Endometrial microvascular endothelial cells (primary cell): ENCODE measurements around the gene ADORA1. TPM values are rescaled to one million over a fixed set of nuclear protein-coding genes. Genes with fewer than 3 reads are reported as not detected.

Experiments
- in situ Hi-C: cut with HindIII; loops from 2 replicates; pipeline ENCODE4 v1.10.0; 2017; ENCODE audit warnings: low sequenced_read_pairs, low pct_unique_long_range_greater_than_20kb; ENCODE audit errors: inconsistent ontology term
- total RNA-seq: library from RNA; depleted of rRNA; stranded (reverse); fragments of >200 nt; gene quantifications from one replicate; pipeline ENCODE4 v1.2.3, GENCODE V29; 2015; ENCODE audit errors: inconsistent ontology term

ADORA1 gene
- total RNA-seq, 1 donor from 2014 or later, result not detected

DNA sequence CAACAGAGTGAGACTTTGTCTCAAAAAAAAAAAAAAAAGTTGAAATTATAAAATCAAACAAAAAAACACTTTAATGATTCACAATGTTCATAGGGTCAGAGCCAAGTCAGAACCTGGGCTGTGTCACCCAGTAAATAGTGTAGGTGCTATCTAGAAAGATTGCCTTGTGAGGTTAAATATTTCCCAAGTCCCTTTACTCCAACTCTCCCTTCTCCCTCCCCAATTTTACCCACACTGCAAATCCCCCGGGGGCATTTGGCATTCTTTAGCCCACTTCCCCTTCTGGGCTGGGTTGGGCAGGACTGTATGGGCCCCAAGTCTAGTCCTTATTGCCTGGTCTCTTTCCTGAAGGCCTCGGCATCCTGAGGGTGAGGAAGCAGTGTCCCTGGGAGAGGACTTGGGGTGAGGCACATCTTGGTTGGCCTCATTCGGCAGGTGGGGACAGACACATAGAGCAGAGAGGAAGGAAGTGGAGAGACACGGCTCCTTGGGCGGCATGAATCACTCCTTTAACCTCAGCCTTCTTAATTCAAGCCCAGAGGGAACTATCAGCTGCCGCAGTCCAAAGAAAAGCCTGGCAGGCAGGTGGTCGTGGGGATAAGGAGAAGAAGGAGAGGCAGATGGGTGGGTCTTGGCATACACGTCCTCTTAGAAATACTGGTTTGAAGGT lies 8.2 kb downstream of the ADORA1 start:
- in situ Hi-C loops, result loop anchor here (25.0 kb wide), 1 partner anchor 98 kb away; the partner anchor contains the start of gene PPFIA4

GRCh38 chr1:203136409-203137042 lies 9.0 kb downstream of the ADORA1 start:
- in situ Hi-C loops, result loop anchor here (25.0 kb wide), 1 partner anchor 99 kb away; the partner anchor contains the start of gene PPFIA4

- in situ Hi-C loops, result loop anchor here (25.0 kb wide), 1 partner anchor 100 kb away; the partner anchor contains the start of gene PPFIA4
Observed at GRCh38 chr1:203137324-203137723, 9.8 kb downstream of the ADORA1 start.

DNA sequence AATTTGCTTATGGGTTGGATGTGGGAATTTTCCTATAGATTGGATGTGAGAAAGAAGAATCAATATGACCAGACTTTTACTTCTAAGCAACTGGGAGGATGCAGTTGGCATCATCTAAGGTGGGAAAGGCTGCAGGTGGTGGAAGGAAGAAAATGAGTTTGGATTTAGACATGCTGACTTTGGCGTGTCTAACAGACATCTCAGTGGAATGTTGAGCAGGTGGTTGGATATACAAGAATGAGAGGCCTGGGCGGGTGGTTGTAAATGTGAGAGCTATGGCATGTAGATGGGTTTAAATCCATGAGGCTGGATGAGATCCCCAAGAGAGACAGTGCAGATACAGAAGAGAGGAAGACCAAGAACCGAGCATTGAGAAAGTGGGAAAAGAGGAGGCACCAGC lies 10.5 kb downstream of the ADORA1 start:
- in situ Hi-C loops, result loop anchor here (25.0 kb wide), 1 partner anchor 101 kb away; the partner anchor contains the start of gene PPFIA4

GRCh38 chr1:203139976-203140475 lies 12.5 kb downstream of the ADORA1 start:
- in situ Hi-C loops, result loop anchor here (25.0 kb wide), 1 partner anchor 103 kb away; the partner anchor contains the start of gene PPFIA4

DNA sequence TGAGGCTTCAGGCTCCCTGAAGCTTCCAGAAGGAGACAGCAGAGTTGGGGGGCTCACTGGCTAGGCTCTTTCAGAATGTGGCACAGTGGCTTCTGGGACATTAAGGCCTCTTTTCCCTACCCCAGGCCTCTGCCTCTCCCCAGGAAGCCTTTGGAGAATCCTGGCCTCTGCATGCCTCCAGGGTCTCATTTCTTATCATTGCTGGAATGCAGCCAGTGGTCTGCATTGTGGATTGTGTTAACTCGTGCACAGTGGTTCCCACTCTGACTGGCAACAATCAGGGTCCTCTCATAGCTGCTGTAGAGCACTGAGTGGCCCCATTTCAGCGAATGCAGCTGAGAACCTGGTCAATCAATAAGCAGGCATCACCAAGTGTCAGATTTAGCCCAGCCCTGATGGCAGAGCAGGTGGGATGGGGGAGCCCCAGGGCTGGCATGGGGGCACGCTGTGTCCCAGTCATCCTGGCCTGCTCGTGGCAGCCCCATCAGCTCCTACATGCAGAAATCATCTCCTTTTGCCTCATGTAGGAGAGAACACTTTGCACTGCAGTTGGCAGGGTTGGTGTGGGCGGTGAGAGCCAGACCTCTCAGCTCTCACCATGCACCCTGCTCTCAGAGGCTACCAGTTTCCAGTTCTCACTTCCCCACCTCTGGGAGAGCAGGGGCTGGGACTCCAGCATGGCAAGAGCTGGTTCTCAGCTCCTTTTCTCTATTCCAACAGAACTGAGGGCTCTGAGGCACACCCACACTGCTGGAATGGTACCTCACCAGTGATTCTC lies 13.4 kb downstream of the ADORA1 start:
- in situ Hi-C loops, result loop anchor here (25.0 kb wide), 1 partner anchor 104 kb away; the partner anchor contains the start of gene PPFIA4

DNA sequence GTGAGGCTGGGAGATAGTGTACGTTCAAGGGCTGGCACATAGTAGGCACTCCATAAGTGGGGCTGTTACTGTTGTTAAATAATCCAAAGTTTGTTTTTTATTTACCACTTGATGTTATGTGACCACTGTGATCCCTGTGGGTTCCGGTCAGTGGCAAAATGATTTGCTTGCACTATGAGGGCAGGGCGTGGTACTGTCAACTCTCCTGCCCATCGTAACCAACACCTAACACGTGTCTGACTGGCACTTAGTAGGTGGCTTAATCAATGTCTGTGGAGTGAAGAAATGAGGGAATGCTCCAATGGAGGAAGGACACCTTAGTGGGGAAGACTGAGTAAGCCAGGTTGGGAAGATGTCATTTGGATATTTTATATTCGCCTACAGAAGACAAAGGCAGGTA lies 14.6 kb downstream of the ADORA1 start:
- in situ Hi-C loops, result loop anchor here (25.0 kb wide), 1 partner anchor 105 kb away; the partner anchor contains the start of gene PPFIA4

- in situ Hi-C loops, result loop anchor here (25.0 kb wide), 1 partner anchor 106 kb away; the partner anchor contains the start of gene PPFIA4
Observed at GRCh38 chr1:203142684-203143408, 15.3 kb downstream of the ADORA1 start.

GRCh38 chr1:203143641-203144040 lies 16.1 kb downstream of the ADORA1 start:
- in situ Hi-C loops, result loop anchor here (25.0 kb wide), 1 partner anchor 106 kb away; the partner anchor contains the start of gene PPFIA4

DNA sequence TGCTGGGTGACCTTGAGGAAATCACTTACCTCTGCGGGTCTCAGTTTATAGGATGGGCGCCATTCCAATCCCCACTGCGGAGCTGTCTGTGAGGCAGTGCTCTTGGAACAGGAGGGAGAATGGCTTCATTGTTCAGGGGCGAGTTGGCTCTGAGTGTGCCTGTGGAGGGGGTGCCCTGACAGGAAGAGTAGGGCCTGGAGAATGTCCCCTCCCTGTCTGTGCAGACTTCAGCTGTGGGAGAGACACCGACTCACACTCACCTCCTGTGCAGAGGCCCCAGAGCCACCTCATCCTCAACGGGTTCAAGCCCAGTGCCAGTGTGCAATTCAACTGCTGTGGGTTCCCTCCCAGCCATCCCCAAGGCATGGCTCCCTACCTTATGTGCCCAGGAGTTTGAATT lies 17.1 kb downstream of the ADORA1 start:
- in situ Hi-C loops, result loop anchor here (25.0 kb wide), 1 partner anchor 107 kb away; the partner anchor contains the start of gene PPFIA4

DNA sequence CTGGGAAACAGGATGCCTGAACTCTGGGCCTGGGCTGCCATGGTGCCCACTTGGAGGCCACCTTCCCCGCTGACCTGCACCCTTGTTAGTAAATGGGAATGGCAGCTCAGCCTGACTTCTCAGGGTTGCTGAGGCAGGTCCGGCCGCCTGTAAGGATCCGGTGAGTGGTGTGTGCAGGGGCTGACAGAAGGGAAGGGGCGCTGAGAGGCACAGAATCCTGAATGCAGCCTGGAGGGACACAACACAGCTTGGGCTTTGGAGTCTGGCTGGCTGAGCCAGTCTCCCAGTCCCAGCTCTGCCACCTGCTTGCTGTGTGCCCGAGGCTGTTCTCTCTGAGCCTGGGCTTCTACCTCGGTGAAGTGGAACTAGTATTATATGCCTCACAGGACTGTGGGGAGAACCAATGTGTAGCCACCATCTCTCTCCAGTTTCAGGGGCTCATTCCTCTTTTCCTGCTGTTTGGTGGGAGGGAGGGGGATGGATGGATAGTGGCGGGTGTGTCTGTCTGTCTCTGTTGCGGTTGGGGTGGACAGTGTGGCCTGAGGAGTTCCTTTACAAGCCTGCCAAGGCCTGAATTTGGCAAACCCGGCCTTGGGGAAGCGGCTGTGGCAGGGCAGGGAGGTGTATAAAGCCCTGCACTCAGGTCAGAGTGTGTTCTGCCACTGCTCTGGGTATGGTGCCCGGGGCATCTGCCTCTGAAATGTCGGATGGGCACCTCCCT lies 18.0 kb downstream of the ADORA1 start:
- in situ Hi-C loops, result loop anchor here (25.0 kb wide), 1 partner anchor 108 kb away; the partner anchor contains the start of gene PPFIA4

- in situ Hi-C loops, result loop anchor here (25.0 kb wide), 1 partner anchor 109 kb away; the partner anchor contains the start of gene PPFIA4
Observed at GRCh38 chr1:203146042-203146369, 18.5 kb downstream of the ADORA1 start.

GRCh38 chr1:203146537-203146936 lies 19.0 kb downstream of the ADORA1 start:
- in situ Hi-C loops, result loop anchor here (25.0 kb wide), 1 partner anchor 109 kb away; the partner anchor contains the start of gene PPFIA4

- in situ Hi-C loops, result loop anchor here (25.0 kb wide), 1 partner anchor 110 kb away; the partner anchor contains the start of gene PPFIA4
Observed at GRCh38 chr1:203147376-203147775, 19.9 kb downstream of the ADORA1 start.

DNA sequence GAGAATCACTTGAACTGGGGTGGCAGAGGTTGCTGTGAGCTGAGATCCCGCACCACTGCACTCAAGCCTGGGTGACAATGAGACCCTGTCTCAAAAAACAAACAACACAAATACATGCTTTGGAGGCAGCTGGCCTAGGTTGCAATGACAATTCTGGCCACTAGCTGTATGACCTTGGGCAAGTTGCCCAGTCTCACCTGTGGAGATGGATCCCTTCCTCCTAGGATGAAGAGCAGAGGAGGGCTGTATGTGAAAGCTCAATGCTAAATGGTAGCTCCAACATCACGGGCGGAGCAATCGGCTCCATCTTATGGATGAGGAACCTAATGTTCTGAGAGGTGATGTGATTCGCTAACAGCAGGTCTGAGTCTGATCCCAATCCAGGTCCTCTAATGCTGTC lies 20.6 kb downstream of the ADORA1 start:
- in situ Hi-C loops, result loop anchor here (25.0 kb wide), 1 partner anchor 111 kb away; the partner anchor contains the start of gene PPFIA4

DNA sequence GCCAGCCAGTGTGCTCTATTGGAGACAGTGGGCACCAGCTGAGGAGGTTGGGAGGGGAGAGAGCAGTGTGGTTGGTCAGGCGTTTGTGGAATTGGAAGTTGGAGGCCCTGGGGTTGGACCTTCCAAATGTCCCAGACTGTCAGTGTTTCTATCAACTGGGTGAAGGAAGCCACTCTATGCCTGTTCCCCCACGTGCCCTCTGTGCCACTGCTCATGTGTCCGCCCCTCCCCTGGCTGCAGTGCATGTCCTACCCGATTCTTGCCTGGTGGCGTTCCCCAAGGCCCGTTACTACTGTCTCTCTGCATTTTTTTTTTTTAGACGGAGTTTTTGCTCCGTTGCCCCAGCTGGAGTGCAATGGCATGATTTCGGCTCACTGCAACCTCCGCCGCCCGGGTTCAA lies 21.1 kb downstream of the ADORA1 start:
- in situ Hi-C loops, result loop anchor here (25.0 kb wide), 1 partner anchor 111 kb away; the partner anchor contains the start of gene PPFIA4

GRCh38 chr1:203149188-203149840 lies 21.8 kb downstream of the ADORA1 start:
- in situ Hi-C loops, result loop anchor here (25.0 kb wide), 1 partner anchor 112 kb away; the partner anchor contains the start of gene PPFIA4
